ENCODE results near the gene PITPNC1. TPM values are rescaled to one million over a fixed set of nuclear protein-coding genes. Genes with fewer than 3 reads are reported as not detected.
"Not testable (repeated sequence)": the region's sequence is repeated elsewhere in the genome, so short reads cannot be mapped to it uniquely, and the experiment has no call there.

The PITPNC1 gene
- total RNA-seq, 1 experiment from 2014 or later: 34.5 TPM

GRCh38 chr17:67430515-67430914 lies 53.4 kb downstream of the PITPNC1 start:
- DNase-seq (ENCODE audit: extremely low read depth, low read depth): not testable (repeated sequence)

- peak; percentile 33 for DNase-seq (ENCODE audit: extremely low read depth, low read depth)
These were observed 54.4 kb downstream of the PITPNC1 start for GRCh38 chr17:67431249-67432015.

- DNase-seq (ENCODE audit: extremely low read depth, low read depth): no peak
These were observed 56.3 kb downstream of the PITPNC1 start for GRCh38 chr17:67433248-67433924.

- no peak for DNase-seq (ENCODE audit: extremely low read depth, low read depth)
These were observed 57.0 kb downstream of the PITPNC1 start for GRCh38 chr17:67434061-67434525.

GRCh38 chr17:67435122-67435521 lies 58.0 kb downstream of the PITPNC1 start:
- DNase-seq (ENCODE audit: extremely low read depth, low read depth): no peak

- DNase-seq (ENCODE audit: extremely low read depth, low read depth): no peak
These were observed 58.7 kb downstream of the PITPNC1 start for GRCh38 chr17:67435786-67436185.

- no peak for DNase-seq (ENCODE audit: extremely low read depth, low read depth)
These were observed 59.2 kb downstream of the PITPNC1 start for GRCh38 chr17:67436233-67436632.

- DNase-seq (ENCODE audit: extremely low read depth, low read depth): no peak
These were observed 61.6 kb downstream of the PITPNC1 start for GRCh38 chr17:67438667-67439066.

GRCh38 chr17:67439269-67439668 lies 62.2 kb downstream of the PITPNC1 start:
- DNase-seq (ENCODE audit: extremely low read depth, low read depth): no peak

GRCh38 chr17:67440277-67441051 lies 63.4 kb downstream of the PITPNC1 start:
- DNase-seq (ENCODE audit: extremely low read depth, low read depth): no peak

- DNase-seq (ENCODE audit: extremely low read depth, low read depth): peak; percentile 87
These were observed 64.2 kb downstream of the PITPNC1 start for GRCh38 chr17:67441052-67441895.

- no peak for DNase-seq (ENCODE audit: extremely low read depth, low read depth)
These were observed 64.8 kb downstream of the PITPNC1 start for GRCh38 chr17:67441896-67442219.

- DNase-seq (ENCODE audit: extremely low read depth, low read depth): peak; percentile 36
These were observed 65.9 kb downstream of the PITPNC1 start for GRCh38 chr17:67442787-67443624.

GRCh38 chr17:67443931-67444595 lies 67.0 kb downstream of the PITPNC1 start:
- no peak for DNase-seq (ENCODE audit: extremely low read depth, low read depth)

- no peak for DNase-seq (ENCODE audit: extremely low read depth, low read depth)
These were observed 71.4 kb downstream of the PITPNC1 start for GRCh38 chr17:67448449-67448848.

- DNase-seq (ENCODE audit: extremely low read depth, low read depth): no peak
These were observed 72.0 kb downstream of the PITPNC1 start for GRCh38 chr17:67449065-67449464.

GRCh38 chr17:67449845-67450755 lies 73.0 kb downstream of the PITPNC1 start:
- DNase-seq (ENCODE audit: extremely low read depth, low read depth): no peak
